ENCODE data around the gene ZFP3. TPM values are rescaled to one million over a fixed set of nuclear protein-coding genes. Genes with fewer than 3 reads are reported as not detected.
"Not testable (repeated sequence)": the region's sequence is repeated elsewhere in the genome, so short reads cannot be mapped to it uniquely, and the experiment has no call there.

The ZFP3 gene
- total RNA-seq, 4 donors from 2014 or later = 1.5 to 8.6 (median 5.3) TPM

- H3K27me3 ChIP-seq = no peaks in the 10 kb centered on the region
- intact Hi-C loops (cut with DNase I; ENCODE audit: low total_unique reads) = no loop called here
- H3K27ac ChIP-seq = no peak overlapping the region
- H3K4me3 ChIP-seq = no peak overlapping the region
- H3K36me3 ChIP-seq = no peaks in the 10 kb centered on the region
- TF ChIP-seq CTCF (IDR thresholded peaks at IDR 0.05) = no peak
- TF ChIP-seq POLR2A (IDR thresholded peaks at IDR 0.05) = no peak
- no peaks in the 10 kb centered on the region for H3K9me3 ChIP-seq
- H3K4me1 ChIP-seq = no peaks in the 10 kb centered on the region
- DNase-seq = no peak
Observed at GRCh38 chr17:5127910-5128309, 49.6 kb downstream of the ZFP3 start.

- H3K36me3 ChIP-seq; H3K27ac ChIP-seq; H3K27me3 ChIP-seq; H3K4me1 ChIP-seq; H3K4me3 ChIP-seq; intact Hi-C loops (cut with DNase I; ENCODE audit: low total_unique reads); DNase-seq; H3K9me3 ChIP-seq: not testable (repeated sequence)
Observed at GRCh38 chr17:5128387-5128786, 50.1 kb downstream of the ZFP3 start.

GRCh38 chr17:5128905-5129535 is 50.8 kb downstream of the ZFP3 start:
- Histone ChIP-seq H3K4me3 (no peak overlapping the region), H3K27ac (no peak overlapping the region), H3K36me3 (no peaks in the 10 kb centered on the region), H3K9me3 (no peaks in the 10 kb centered on the region), H3K27me3 (no peaks in the 10 kb centered on the region), H3K4me1 (no peaks in the 10 kb centered on the region)
- DNase-seq = no peak
- TF ChIP-seq CTCF (IDR thresholded peaks at IDR 0.05) = no peak
- intact Hi-C loops (cut with DNase I; ENCODE audit: low total_unique reads) = no loop called here

GRCh38 chr17:5129770-5130169 is 51.5 kb downstream of the ZFP3 start:
- intact Hi-C loops (cut with DNase I; ENCODE audit: low total_unique reads); DNase-seq; H3K27ac ChIP-seq: not testable (repeated sequence)

GRCh38 chr17:5130261-5130660 is 52.0 kb downstream of the ZFP3 start:
- H3K27ac ChIP-seq; H3K4me1 ChIP-seq; intact Hi-C loops (cut with DNase I; ENCODE audit: low total_unique reads); H3K4me3 ChIP-seq; H3K36me3 ChIP-seq; H3K9me3 ChIP-seq; H3K27me3 ChIP-seq; DNase-seq: not testable (repeated sequence)

More at GRCh38 chr17:5129770-5130169, 51.5 kb downstream of the ZFP3 start:
- H3K9me3 ChIP-seq, H3K4me1 ChIP-seq, H3K4me3 ChIP-seq, H3K36me3 ChIP-seq, H3K27me3 ChIP-seq: not testable (repeated sequence)

- DNase-seq = not testable (repeated sequence)
Observed at GRCh38 chr17:5130687-5131086, 52.4 kb downstream of the ZFP3 start.

GRCh38 chr17:5131146-5131715 is 53.0 kb downstream of the ZFP3 start:
- H3K27ac ChIP-seq = no peak overlapping the region
- no peaks in the 10 kb centered on the region for H3K36me3 ChIP-seq
- no peaks in the 10 kb centered on the region for H3K9me3 ChIP-seq
- no peaks in the 10 kb centered on the region for H3K4me1 ChIP-seq
- DNase-seq = no peak
- TF ChIP-seq POLR2A (IDR thresholded peaks at IDR 0.05) = no peak
- no peak for TF ChIP-seq CTCF (IDR thresholded peaks at IDR 0.05)
- intact Hi-C loops (cut with DNase I; ENCODE audit: low total_unique reads) = no loop called here
- no peaks in the 10 kb centered on the region for H3K27me3 ChIP-seq
- no peak overlapping the region for H3K4me3 ChIP-seq

More at GRCh38 chr17:5130687-5131086, 52.4 kb downstream of the ZFP3 start:
- intact Hi-C loops (cut with DNase I; ENCODE audit: low total_unique reads); H3K27ac ChIP-seq; H3K9me3 ChIP-seq; H3K4me3 ChIP-seq; H3K27me3 ChIP-seq; H3K36me3 ChIP-seq; H3K4me1 ChIP-seq: not testable (repeated sequence)

GRCh38 chr17:5131799-5132502 is 53.7 kb downstream of the ZFP3 start:
- DNase-seq = not testable (repeated sequence)

GRCh38 chr17:5132503-5133225 is 54.4 kb downstream of the ZFP3 start:
- H3K4me1 ChIP-seq; H3K27ac ChIP-seq; H3K36me3 ChIP-seq; H3K9me3 ChIP-seq; H3K4me3 ChIP-seq; H3K27me3 ChIP-seq; intact Hi-C loops (cut with DNase I; ENCODE audit: low total_unique reads); DNase-seq: not testable (repeated sequence)

More at GRCh38 chr17:5131799-5132502, 53.7 kb downstream of the ZFP3 start:
- H3K9me3 ChIP-seq; H3K27ac ChIP-seq; H3K4me3 ChIP-seq; H3K36me3 ChIP-seq; H3K4me1 ChIP-seq; intact Hi-C loops (cut with DNase I; ENCODE audit: low total_unique reads); H3K27me3 ChIP-seq: not testable (repeated sequence)
